Gastroesophageal sphincter (tissue), 3 donors: Measurements from ENCODE around the gene DLG4.

ENCODE experiments used
- EP300 ChIP-seq: sonication (generic); formaldehyde crosslinking; IDR thresholded peaks from one replicate; pipeline ENCODE4 v1.6.1; 2017; ENCODE audit warnings: antibody characterized with exemption, mild to moderate bottlenecking
- TF ChIP-seq, protein P1 (sequence below), 4 experiments: fragments of 200-600 bp in 2 of 4; fragments of 450-650 bp in 2 of 4; sonication (generic) in 1 of 4; IDR thresholded peaks; one replicate each; pipeline ENCODE4 v1.5.1; 2017 to 2019; ENCODE audit warnings: antibody characterized with exemption in 4 of 4, mild to moderate bottlenecking in 2 of 4, moderate library complexity in 2 of 4

DNA sequence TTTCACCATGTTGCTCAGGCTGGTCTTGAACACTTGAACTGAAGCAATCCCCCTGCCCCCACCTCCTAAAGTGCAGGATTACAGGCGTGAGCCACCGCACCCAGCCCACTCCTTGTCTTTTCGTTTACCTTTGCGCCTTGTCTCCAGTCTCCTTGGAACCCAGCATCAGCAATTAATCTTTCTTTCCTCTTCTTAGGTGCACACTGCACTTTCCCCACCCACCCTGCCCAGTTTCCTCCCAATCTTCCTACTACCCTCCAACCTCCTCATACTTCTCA lies 44.1 kb upstream of the DLG4 start:
- TF ChIP-seq, protein P1, sequence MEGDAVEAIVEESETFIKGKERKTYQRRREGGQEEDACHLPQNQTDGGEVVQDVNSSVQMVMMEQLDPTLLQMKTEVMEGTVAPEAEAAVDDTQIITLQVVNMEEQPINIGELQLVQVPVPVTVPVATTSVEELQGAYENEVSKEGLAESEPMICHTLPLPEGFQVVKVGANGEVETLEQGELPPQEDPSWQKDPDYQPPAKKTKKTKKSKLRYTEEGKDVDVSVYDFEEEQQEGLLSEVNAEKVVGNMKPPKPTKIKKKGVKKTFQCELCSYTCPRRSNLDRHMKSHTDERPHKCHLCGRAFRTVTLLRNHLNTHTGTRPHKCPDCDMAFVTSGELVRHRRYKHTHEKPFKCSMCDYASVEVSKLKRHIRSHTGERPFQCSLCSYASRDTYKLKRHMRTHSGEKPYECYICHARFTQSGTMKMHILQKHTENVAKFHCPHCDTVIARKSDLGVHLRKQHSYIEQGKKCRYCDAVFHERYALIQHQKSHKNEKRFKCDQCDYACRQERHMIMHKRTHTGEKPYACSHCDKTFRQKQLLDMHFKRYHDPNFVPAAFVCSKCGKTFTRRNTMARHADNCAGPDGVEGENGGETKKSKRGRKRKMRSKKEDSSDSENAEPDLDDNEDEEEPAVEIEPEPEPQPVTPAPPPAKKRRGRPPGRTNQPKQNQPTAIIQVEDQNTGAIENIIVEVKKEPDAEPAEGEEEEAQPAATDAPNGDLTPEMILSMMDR (IDR thresholded peaks at IDR 0.05), result no peak
- TF ChIP-seq EP300, result no peak
